Rectal smooth muscle tissue (tissue), 1 donor: ENCODE data around the gene ANGPT4.

ENCODE experiments used
- H3K27ac ChIP-seq: one replicate; pipeline ENCODE4 v1.7.0; 2013; ENCODE audit warnings: low read depth, low read length, inconsistent platforms
- H3K27me3 ChIP-seq: one replicate; pipeline ENCODE4 v1.7.0; 2013; ENCODE audit warnings: low read length; ENCODE audit not compliant: control insufficient read depth, insufficient read depth
- H3K36me3 ChIP-seq: one replicate; pipeline ENCODE4 v1.7.0; 2013; ENCODE audit warnings: low read length; ENCODE audit not compliant: control insufficient read depth, insufficient read depth
- H3K4me1 ChIP-seq: one replicate; pipeline ENCODE4 v1.7.0; 2013; ENCODE audit warnings: low read length; ENCODE audit not compliant: control insufficient read depth, insufficient read depth
- H3K4me3 ChIP-seq: one replicate; pipeline ENCODE4 v1.7.0; 2013; ENCODE audit warnings: low read length
- H3K9ac ChIP-seq: one replicate; pipeline ENCODE4 v1.7.0; 2013; ENCODE audit warnings: low read length

The ANGPT4 gene

GRCh38 chr20:844473-845225 is 71.5 kb downstream of the ANGPT4 start:
- no peaks in the 10 kb centered on the region for H3K36me3 ChIP-seq
- H3K27me3 ChIP-seq, result no peaks in the 10 kb centered on the region
- H3K27ac ChIP-seq, result no peak overlapping the region
- H3K9ac ChIP-seq, result no peak overlapping the region
- H3K4me3 ChIP-seq, result peak overlapping the region; percentile 47
- peaks cover 2% of the 10 kb centered on the region for H3K4me1 ChIP-seq

GRCh38 chr20:843912-844311 is 72.2 kb downstream of the ANGPT4 start:
- no peak overlapping the region for H3K27ac ChIP-seq
- no peaks in the 10 kb centered on the region for H3K36me3 ChIP-seq
- peaks cover 2% of the 10 kb centered on the region for H3K4me1 ChIP-seq
- no peak overlapping the region for H3K9ac ChIP-seq
- no peaks in the 10 kb centered on the region for H3K27me3 ChIP-seq
- no peak overlapping the region for H3K4me3 ChIP-seq

- H3K4me3 ChIP-seq, result no peak overlapping the region
Measured at GRCh38 chr20:842547-842940, 73.6 kb downstream of the ANGPT4 start.

DNA sequence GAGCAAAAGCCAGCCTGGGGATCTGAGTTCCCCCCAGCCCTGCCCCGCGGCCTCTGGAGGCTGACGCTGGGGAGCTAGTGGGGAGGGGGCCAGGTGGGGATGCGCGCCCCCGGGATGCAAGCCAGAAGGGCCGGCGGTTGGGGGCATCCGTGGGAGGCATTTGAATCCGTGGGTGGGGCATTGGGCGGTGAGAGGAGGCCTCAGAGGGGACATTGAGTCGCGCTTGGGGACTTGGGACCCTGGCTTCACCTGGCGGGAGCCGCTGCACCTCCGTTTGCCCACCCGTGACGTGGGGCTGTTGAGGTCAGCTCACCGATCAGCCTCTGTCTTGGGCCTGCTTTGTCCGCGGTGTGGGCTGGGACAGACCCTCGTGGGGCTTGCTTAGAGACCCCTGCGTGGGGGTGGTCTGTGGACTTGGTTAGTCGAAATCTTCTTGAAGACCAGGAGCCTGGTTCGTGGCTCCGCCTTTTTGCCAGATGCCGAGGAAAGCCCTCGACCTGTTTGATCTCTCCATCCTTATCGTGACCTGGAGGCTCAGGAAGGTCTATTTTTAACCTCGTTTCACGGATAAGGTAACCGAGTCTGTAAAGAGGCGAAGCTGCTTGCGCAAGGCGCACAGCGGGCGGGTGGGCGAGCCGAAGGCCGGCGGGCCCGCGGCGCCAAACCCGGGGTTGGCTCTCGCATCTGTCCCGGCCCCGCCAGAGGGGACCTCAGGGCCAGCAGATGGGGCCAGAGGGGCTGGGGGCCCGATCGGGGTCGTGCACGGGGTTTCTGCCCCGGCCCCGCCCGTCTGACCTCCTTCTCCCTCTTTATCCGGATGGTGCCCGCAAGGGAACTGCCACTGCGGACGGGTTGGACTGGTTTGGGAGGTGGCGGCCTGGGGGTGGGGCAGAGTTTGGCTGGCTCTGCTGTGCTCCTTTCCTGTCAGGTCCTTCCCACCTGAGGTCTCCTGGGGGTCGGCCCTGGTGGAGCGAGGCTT is 74.3 kb downstream of the ANGPT4 start:
- Histone ChIP-seq H3K4me3 (peak overlapping the region; percentile 58), H3K27me3 (no peaks in the 10 kb centered on the region), H3K4me1 (peaks cover 2% of the 10 kb centered on the region), H3K9ac (no peak overlapping the region), H3K36me3 (no peaks in the 10 kb centered on the region), H3K27ac (no peak overlapping the region)

More at GRCh38 chr20:842547-842940, 73.6 kb downstream of the ANGPT4 start:
- Histone ChIP-seq H3K27ac (no peak overlapping the region), H3K4me1 (peaks cover 2% of the 10 kb centered on the region), H3K36me3 (no peaks in the 10 kb centered on the region), H3K27me3 (no peaks in the 10 kb centered on the region), H3K9ac (no peak overlapping the region)

- no peak overlapping the region for H3K9ac ChIP-seq
- peaks cover 2% of the 10 kb centered on the region for H3K4me1 ChIP-seq
Measured at GRCh38 chr20:840858-841567, 75.1 kb downstream of the ANGPT4 start.

DNA sequence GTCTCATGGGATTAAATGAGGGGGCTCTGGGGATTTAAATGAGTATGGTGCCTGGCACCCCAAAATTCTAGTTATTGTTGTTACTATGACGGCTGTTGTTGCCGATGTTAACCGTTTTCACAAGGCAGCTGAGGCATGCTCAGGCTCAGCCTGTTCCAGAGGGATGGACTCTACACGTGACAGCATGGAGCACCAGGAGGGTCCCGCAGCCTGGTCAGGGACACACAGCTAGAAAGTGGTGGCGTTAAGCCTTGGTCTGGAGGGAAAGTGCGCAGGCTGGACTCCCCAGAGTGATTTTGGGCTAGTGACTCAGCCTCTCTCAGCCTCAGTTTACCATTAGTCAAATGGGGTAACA is 75.7 kb downstream of the ANGPT4 start:
- peaks cover 2% of the 10 kb centered on the region for H3K4me1 ChIP-seq
- no peak overlapping the region for H3K4me3 ChIP-seq
- H3K27me3 ChIP-seq, result no peaks in the 10 kb centered on the region
- H3K36me3 ChIP-seq, result no peaks in the 10 kb centered on the region
- H3K27ac ChIP-seq, result no peak overlapping the region
- H3K9ac ChIP-seq, result no peak overlapping the region

More at GRCh38 chr20:840858-841567, 75.1 kb downstream of the ANGPT4 start:
- Histone ChIP-seq H3K27ac (no peak overlapping the region), H3K36me3 (no peaks in the 10 kb centered on the region), H3K27me3 (no peaks in the 10 kb centered on the region), H3K4me3 (peak overlapping the region; percentile 58)

- H3K4me1 ChIP-seq, result peaks cover 2% of the 10 kb centered on the region
- H3K27ac ChIP-seq, result no peak overlapping the region
- H3K4me3 ChIP-seq, result no peak overlapping the region
- H3K9ac ChIP-seq, result no peak overlapping the region
- no peaks in the 10 kb centered on the region for H3K27me3 ChIP-seq
- no peaks in the 10 kb centered on the region for H3K36me3 ChIP-seq
Measured at GRCh38 chr20:839626-840025, 76.5 kb downstream of the ANGPT4 start.

DNA sequence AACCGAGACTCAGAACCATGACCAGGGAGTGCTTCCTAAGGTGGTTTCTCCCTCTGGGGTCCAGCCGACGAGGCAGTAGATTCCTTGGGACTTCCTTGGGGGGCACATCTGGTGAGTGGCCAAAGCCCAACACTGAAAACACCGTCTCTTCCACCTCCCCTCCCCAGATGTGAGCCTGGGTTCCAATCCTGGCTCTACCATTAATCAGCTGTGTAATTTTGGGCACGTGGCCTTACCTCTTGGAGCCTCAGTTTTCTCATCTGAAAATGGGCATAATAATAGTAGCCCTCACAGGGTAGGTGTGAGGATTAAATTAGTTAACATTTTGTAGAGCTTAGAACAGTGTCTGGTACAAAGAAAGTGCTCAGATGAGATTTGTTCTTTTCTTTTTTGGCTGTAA is 77.1 kb downstream of the ANGPT4 start:
- Histone ChIP-seq H3K4me1 (peaks cover 1% of the 10 kb centered on the region), H3K4me3 (no peak overlapping the region)

GRCh38 chr20:836190-836589 is 79.9 kb downstream of the ANGPT4 start:
- H3K27me3 ChIP-seq, result no peaks in the 10 kb centered on the region
- H3K27ac ChIP-seq, result no peak overlapping the region
- peaks cover 3% of the 10 kb centered on the region for H3K4me1 ChIP-seq
- H3K9ac ChIP-seq, result no peak overlapping the region
- H3K4me3 ChIP-seq, result no peak overlapping the region
- H3K36me3 ChIP-seq, result no peaks in the 10 kb centered on the region

More for the DNA sequence above, 77.1 kb downstream of the ANGPT4 start:
- Histone ChIP-seq H3K36me3 (no peaks in the 10 kb centered on the region), H3K9ac (no peak overlapping the region), H3K27me3 (no peaks in the 10 kb centered on the region), H3K27ac (no peak overlapping the region)

- peaks cover 3% of the 10 kb centered on the region for H3K4me1 ChIP-seq
Measured at GRCh38 chr20:835608-836045, 80.5 kb downstream of the ANGPT4 start.

GRCh38 chr20:834151-834746 is 81.9 kb downstream of the ANGPT4 start:
- peak overlapping the region; percentile 71 for H3K4me3 ChIP-seq
- no peaks in the 10 kb centered on the region for H3K27me3 ChIP-seq
- H3K27ac ChIP-seq, result no peak overlapping the region
- H3K9ac ChIP-seq, result peak overlapping the region; percentile 64
- no peaks in the 10 kb centered on the region for H3K36me3 ChIP-seq
- peaks cover 3% of the 10 kb centered on the region for H3K4me1 ChIP-seq

More at GRCh38 chr20:835608-836045, 80.5 kb downstream of the ANGPT4 start:
- Histone ChIP-seq H3K27ac (no peak overlapping the region), H3K9ac (no peak overlapping the region), H3K4me3 (peak overlapping the region; percentile 13), H3K27me3 (no peaks in the 10 kb centered on the region), H3K36me3 (no peaks in the 10 kb centered on the region)
